ENCODE data around the gene PDZD2.

- TF ChIP-seq CTCF (IDR thresholded peaks at IDR 0.05) = no peak
- TF ChIP-seq POLR2A (IDR thresholded peaks at IDR 0.05) = no peak
Observed at GRCh38 chr5:31640573-31640972, 1.6 kb downstream of the PDZD2 start.

All from testis (tissue), 2 donors.